HL-60 (cell line): ENCODE data around the gene ZFP57.

ENCODE experiments used
- DNase-seq, 2 experiments: peaks; one replicate each; pipeline ENCODE4 v3.0.0-alpha.2; 2010 to 2020; ENCODE audit warnings: low read depth in 1 of 2, low spot score in 1 of 2
- H3K27ac ChIP-seq: fragments of 250-450 bp; sonication (Bioruptor Pico); replicated peaks from 2 replicates; pipeline ENCODE4 v1.5.1; 2020; ENCODE audit warnings: mild to moderate bottlenecking, moderate library complexity
- H3K27me3 ChIP-seq: fragments of 250-450 bp; sonication (Bioruptor Pico); 2 replicates; pipeline ENCODE4 v1.5.1; 2021; ENCODE audit warnings: mild to moderate bottlenecking, moderate library complexity; ENCODE audit not compliant: insufficient read depth, poor library complexity, severe bottlenecking
- H3K4me3 ChIP-seq: replicated peaks from 2 replicates; pipeline ENCODE4 v1.5.1; 2011; ENCODE audit warnings: mild to moderate bottlenecking, control low read depth, low read length; ENCODE audit not compliant: insufficient read depth
- GABPA ChIP-seq: IDR thresholded peaks from 2 replicates; pipeline ENCODE4 v1.6.1; 2012; ENCODE audit warnings: low read depth
- POLR2AphosphoS5 ChIP-seq: IDR thresholded peaks from 2 replicates; pipeline ENCODE4 v1.6.1; 2012; ENCODE audit warnings: low read depth
- SPI1 ChIP-seq: IDR thresholded peaks from 2 replicates; pipeline ENCODE4 v1.6.1; 2012; ENCODE audit warnings: low read depth, mild to moderate bottlenecking, borderline replicate concordance
- TF ChIP-seq, protein P1 (sequence below): IDR thresholded peaks from one replicate; pipeline ENCODE4 v1.5.1; 2011; ENCODE audit warnings: low read length, control low read depth, inconsistent platforms; ENCODE audit not compliant: insufficient read depth
- TF ChIP-seq, protein P2 (sequence below): IDR thresholded peaks from 2 replicates; pipeline ENCODE4 v1.6.1; 2012; ENCODE audit warnings: low read depth; ENCODE audit not compliant: insufficient replicate concordance

Gene ZFP57

DNA sequence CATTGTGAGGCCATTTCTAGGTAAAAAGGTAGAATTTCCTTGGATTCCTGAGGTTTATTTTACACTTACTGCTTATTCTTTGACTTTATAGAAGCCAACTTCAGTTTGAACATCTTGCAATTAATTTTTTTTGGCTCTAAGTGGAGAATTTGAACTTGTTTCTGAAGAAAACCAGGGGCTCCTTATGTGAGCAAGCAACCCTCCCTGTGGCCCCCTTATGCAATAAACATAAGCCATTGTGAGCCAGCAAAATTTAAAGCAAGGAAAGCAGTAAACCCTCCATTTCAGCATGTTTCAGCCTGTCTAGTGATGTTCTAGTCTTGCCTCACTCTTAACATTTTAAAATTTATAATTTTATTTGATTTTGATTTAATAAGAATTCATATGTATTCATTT, 47.9 kb upstream of the ZFP57 start:
- Histone ChIP-seq H3K27ac (no peak overlapping the region), H3K27me3 (peaks cover under 1% of the 10 kb centered on the region), H3K4me3 (no peak overlapping the region)
- TF ChIP-seq GABPA (no peak), POLR2AphosphoS5 (no peak), SPI1 (no peak)
- TF ChIP-seq, protein P1, sequence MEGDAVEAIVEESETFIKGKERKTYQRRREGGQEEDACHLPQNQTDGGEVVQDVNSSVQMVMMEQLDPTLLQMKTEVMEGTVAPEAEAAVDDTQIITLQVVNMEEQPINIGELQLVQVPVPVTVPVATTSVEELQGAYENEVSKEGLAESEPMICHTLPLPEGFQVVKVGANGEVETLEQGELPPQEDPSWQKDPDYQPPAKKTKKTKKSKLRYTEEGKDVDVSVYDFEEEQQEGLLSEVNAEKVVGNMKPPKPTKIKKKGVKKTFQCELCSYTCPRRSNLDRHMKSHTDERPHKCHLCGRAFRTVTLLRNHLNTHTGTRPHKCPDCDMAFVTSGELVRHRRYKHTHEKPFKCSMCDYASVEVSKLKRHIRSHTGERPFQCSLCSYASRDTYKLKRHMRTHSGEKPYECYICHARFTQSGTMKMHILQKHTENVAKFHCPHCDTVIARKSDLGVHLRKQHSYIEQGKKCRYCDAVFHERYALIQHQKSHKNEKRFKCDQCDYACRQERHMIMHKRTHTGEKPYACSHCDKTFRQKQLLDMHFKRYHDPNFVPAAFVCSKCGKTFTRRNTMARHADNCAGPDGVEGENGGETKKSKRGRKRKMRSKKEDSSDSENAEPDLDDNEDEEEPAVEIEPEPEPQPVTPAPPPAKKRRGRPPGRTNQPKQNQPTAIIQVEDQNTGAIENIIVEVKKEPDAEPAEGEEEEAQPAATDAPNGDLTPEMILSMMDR: no peak
- TF ChIP-seq, protein P2, sequence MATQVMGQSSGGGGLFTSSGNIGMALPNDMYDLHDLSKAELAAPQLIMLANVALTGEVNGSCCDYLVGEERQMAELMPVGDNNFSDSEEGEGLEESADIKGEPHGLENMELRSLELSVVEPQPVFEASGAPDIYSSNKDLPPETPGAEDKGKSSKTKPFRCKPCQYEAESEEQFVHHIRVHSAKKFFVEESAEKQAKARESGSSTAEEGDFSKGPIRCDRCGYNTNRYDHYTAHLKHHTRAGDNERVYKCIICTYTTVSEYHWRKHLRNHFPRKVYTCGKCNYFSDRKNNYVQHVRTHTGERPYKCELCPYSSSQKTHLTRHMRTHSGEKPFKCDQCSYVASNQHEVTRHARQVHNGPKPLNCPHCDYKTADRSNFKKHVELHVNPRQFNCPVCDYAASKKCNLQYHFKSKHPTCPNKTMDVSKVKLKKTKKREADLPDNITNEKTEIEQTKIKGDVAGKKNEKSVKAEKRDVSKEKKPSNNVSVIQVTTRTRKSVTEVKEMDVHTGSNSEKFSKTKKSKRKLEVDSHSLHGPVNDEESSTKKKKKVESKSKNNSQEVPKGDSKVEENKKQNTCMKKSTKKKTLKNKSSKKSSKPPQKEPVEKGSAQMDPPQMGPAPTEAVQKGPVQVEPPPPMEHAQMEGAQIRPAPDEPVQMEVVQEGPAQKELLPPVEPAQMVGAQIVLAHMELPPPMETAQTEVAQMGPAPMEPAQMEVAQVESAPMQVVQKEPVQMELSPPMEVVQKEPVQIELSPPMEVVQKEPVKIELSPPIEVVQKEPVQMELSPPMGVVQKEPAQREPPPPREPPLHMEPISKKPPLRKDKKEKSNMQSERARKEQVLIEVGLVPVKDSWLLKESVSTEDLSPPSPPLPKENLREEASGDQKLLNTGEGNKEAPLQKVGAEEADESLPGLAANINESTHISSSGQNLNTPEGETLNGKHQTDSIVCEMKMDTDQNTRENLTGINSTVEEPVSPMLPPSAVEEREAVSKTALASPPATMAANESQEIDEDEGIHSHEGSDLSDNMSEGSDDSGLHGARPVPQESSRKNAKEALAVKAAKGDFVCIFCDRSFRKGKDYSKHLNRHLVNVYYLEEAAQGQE: no peak
- DNase-seq: no peak

GRCh38 chr6:29728173-29728874, 47.4 kb upstream of the ZFP57 start:
- H3K27me3 ChIP-seq: peaks cover 6% of the 10 kb centered on the region
- no peak overlapping the region for H3K4me3 ChIP-seq
- DNase-seq: no peak
- no peak overlapping the region for H3K27ac ChIP-seq
- TF ChIP-seq, protein P1: no peak
- no peak for TF ChIP-seq GABPA
- TF ChIP-seq POLR2AphosphoS5: no peak
- no peak for TF ChIP-seq SPI1
- TF ChIP-seq, protein P2: no peak

DNA sequence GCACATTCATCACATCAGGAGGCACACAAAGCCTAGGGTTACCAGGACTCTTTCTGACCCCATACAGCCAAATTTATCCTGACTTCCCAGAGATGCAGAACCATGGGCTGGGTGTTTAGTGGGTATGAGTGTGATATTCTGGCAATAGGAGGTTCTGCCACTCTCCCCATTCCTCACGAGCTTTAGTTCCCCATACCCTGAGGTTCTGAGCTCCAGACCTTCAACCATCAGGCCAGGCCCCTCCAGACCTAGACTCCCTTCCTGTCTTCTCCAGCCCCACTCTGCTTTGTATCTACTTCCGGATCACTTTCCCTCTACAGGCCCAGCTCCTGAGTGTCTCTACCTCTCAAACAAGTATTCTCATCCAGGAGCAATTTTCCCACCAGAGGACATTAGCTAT, 46.7 kb upstream of the ZFP57 start:
- peaks cover 12% of the 10 kb centered on the region for H3K27me3 ChIP-seq
- TF ChIP-seq SPI1 (no peak), POLR2AphosphoS5 (no peak), GABPA (no peak)
- TF ChIP-seq, protein P1: no peak
- TF ChIP-seq, protein P2: no peak
- DNase-seq: no peak
- H3K27ac ChIP-seq: no peak overlapping the region
- H3K4me3 ChIP-seq: no peak overlapping the region
